Esophagus squamous epithelium (tissue), 4 donors: ENCODE measurements around the gene ROMO1.
"Not testable (repeated sequence)": the region's sequence is repeated elsewhere in the genome, so short reads cannot be mapped to it uniquely, and the experiment has no call there.

Source experiments
- CTCF ChIP-seq, 6 experiments: fragments of 450-650 bp in 4 of 6; fragments of 200-600 bp in 2 of 6; sonication (generic) in 2 of 6; IDR thresholded peaks; one replicate each; pipeline ENCODE4 v1.5.1; 2016 to 2019; ENCODE audit warnings: antibody characterized with exemption in 6 of 6, mild to moderate bottlenecking in 4 of 6, moderate library complexity in 4 of 6
- POLR2A ChIP-seq, 4 donors: fragments of 450-650 bp; IDR thresholded peaks; one replicate each; pipeline ENCODE4 v1.6.1; 2017; ENCODE audit warnings: antibody characterized with exemption in 4 of 4, mild to moderate bottlenecking in 4 of 4, moderate library complexity in 3 of 4

DNA sequence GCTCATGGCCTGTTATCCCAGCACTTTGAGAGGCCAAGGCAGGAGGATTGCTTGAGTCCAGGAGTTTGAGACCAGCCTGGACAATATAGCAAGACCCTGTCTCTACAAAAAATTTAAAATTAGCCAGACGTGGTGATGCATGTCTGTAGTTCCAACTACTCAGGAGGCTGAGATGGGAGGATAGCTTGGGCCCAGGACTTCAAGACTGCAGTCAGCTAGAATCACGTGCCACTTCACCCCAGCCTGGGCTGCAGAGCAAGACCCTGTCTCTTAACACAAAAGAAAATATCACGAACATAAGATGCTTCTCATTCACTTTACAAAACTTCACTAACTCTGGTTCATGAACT, 45.3 kb downstream of the ROMO1 start:
- TF ChIP-seq CTCF, POLR2A (IDR thresholded peaks at IDR 0.05): not testable (repeated sequence)
